ENCODE measurements around the gene TMEM132E.

The TMEM132E gene

DNA sequence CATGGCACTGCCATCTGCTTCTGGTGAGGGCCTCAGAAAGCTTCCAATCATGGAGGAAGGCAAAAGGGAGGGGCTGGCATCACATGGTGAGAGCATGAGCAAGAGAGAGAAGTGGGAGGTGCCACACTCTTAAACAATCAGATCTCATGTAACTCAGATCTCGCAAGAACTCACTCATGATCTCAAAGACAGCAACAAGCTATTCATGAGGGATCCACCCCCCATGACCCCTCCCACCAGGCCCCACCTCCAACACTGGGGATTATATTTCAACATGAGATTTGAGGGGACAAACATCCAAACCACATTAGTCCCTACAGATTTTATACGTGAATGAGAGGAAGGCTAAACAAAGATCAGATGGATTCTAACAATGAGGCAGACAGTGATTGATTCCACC, 8.9 kb upstream of the TMEM132E start:
- no peak for DNase-seq

DNA sequence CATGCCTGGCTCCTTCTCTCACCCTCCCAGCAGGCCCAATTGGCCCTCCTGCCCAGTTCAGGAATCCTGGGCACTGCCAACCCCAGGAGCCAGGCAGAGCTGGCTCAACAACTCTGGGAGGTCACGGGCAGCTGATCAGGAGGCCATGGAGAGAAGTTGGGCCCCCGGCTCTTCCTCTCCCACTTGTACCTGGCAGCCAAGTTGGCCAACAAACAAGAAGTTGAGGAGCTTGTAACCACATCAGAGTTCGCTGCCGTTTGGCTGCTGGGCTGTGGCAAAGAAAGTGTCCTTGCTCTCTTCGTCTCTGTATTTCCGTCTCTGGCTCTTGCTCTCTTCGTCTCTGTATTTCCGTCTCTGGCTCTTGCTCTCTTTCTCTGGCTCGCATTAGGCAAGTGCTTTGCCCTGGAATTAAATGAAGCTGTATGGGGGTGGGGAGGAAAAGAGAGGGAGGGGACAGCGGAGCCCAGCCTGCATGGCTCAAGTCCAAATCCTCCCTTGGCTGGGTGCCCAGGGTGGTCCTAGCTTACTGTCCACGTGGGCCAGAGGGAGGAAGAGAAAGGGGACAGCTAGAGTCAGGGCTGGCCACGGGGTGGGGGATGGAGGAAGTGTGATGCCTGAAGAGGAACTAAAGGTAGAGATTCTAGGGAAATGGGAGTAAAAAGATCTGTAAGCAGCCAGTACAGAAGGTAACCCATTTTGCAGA, 7.8 kb upstream of the TMEM132E start:
- DNase-seq, result no peak

DNA sequence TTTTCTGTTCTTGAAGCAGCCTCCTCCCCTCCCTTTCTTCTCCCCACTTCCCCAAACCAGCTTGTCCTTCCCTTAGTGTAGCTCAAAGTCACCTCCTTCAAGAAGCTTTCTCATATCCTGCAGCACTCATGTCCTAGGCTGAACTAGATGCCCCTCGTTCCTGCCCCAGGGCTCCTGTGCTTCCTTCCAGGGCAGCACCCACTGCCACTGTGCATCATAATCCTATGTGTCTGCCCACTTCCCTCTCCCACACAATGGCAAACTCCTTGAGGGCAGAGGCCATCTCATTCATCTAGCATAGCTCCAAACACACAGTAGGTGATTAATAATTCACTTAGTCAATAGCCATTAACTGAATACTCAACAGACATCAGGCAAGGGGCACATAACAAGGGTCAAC, 6.9 kb upstream of the TMEM132E start:
- DNase-seq, result no peak

DNA sequence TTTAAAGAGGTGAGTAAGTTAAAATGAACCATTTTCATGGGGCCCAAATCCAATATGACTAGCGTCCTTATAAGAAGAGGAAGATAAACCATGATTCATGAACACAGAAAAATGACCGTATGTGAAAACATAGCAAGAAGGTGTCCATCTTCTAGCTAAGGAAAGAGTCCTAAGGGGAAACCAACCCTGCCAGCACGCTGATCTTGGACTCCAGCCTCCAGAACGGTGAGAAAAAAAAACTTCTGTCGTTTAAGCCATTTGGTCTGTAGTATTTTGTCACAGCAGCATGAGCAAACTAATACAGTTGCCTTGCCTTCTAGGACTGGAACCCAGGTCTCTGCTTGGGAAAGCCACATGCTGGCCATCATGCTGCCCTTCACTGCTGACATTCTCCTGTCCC, 4.2 kb upstream of the TMEM132E start:
- DNase-seq, result no peak

DNA sequence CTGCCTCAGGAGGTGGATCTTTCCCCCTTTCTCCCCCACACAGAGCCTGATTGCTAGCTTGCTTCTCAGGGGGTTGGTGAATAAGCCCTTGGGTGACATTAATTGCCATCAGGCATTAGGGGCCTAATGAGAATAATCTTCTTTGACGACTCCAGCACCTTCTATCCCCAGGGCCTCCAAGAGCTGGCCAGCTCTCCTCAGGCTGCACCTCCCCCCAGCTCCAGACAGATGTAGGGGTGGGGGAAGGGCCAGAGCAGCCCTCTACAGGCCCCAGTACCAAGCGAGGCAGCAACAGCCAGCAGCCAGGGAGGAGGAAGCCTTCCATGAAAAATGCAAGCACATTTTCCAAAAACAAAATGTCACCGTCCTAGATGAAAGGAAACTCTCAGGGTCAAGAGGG, 1.4 kb upstream of the TMEM132E start:
- no peak for DNase-seq

DNA sequence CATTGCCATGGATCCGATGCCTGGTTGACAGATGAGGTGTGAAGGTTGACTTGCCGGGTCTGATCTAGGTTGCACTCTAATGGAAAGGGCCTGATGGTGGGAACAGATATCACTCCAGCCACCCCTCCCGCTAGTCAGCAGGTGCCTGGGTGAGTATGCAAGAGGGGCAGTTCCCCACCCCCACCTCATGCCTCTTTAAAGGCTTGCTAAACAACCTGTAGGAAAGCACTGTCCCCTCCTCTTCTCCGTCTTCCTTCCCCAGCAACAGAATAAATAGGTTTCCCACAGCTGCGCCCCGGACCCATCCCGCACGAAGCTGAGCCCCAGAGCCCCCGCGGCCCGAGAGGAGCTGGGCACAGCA, 746 bp upstream of the TMEM132E start:
- DNase-seq, result no peak

DNA sequence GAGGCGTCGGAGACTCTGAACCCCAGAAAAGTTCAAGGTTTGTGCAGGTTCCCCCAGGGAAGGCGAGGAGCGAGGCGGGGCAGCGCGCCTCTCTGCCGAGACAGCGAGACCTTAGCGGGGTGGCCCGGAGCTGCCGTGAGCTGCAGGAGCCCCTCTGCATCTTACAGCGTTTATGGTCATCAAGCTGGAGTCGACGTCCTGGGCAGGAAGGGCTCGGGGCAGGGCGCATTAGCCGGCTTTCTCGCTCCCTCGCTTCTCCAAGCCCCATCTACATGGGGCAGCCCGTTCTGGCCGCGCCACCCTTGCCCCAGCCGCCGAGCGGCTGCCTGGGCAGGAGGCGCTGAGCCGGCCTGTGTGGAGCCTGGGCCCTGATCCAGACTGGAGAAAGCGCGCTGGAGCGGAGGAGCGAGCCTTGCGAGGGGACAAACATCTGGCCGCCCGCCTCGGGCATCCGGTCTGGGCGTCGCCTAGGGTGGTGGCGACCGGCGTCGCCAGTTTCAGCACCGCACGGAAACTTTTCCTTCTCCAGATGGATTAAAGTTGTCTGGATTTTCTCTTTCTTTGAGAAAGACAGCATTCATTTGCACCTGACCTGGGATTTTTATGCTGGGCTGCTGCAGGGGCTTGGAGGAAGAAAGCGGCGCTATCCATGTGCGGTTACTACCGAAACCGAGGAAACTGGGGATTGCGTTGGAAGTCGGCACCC, 750 bp downstream of the TMEM132E start:
- DNase-seq, result no peak

DNA sequence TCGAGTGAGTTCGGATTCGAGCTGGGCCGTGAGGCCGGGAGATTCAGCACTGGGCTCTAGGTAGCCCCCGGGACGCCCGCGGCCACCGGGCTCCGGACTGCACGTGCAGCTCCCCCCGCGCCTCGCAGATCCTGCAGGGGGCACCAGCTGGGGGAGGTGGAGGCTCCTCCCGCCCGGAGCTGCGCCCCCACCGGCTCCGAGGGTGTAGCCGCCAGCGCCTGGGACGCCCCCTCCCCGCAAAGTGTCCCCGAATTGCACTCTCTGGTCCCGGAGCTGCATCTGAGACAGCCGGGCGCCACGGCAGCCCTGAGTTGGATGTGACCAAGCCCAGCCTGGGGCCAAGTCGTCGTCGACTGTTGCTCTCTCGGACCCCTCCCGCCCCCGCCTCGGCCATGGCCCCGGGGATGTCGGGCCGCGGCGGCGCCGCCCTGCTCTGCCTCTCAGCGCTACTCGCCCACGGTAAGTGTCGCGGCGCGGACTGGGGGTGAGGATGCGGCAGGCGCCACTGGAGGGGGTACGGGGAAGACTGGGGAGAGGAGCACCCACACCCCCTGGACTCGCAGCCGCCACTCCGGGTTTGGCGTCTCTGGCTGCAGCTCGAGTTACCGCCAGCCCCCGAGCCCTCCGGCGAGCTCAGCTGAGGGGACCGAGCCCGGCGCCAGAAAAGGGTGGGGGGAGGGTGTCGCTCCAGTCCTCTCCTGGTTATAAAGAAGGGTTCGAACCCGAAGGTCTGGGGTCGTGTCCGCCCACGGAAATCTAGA, 1.5 kb downstream of the TMEM132E start:
- no peak for DNase-seq

DNA sequence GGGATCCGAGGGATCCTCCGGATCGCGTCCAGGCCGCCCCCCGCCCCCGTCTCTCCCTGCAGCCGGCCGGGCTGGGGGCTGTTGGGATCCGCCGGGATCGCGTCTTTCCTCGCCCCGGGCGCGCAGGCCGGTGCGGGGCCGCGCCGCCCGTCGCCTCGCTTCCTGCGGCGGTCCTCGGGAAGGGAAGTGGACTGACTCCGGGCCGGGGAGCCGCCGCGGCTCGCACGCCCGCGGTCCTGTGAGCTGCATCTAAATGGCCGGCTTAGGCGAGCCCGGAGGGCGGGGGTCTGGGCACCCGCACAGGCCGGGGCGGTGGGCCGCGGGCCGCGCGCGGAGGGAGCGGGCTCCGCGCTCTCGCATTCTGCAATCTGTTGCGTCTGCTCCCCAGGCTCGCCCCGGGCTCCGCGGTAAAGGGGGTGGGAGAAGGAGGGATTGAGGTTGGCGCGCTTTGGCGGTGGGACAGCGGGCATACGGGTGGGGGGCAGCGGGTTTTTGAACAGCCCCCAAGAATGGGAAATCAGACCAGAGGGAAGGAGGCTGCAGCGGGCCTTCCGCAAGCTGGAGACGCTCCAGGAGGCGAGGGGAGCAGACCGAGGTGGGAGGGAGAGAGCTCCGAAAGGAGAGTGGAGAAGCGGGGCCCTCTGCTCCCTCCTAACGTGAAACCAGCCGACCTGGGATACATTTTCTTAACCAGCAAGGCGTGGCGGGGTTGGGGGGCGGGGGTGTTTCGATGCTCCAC, 2.2 kb downstream of the TMEM132E start:
- DNase-seq, result no peak

DNA sequence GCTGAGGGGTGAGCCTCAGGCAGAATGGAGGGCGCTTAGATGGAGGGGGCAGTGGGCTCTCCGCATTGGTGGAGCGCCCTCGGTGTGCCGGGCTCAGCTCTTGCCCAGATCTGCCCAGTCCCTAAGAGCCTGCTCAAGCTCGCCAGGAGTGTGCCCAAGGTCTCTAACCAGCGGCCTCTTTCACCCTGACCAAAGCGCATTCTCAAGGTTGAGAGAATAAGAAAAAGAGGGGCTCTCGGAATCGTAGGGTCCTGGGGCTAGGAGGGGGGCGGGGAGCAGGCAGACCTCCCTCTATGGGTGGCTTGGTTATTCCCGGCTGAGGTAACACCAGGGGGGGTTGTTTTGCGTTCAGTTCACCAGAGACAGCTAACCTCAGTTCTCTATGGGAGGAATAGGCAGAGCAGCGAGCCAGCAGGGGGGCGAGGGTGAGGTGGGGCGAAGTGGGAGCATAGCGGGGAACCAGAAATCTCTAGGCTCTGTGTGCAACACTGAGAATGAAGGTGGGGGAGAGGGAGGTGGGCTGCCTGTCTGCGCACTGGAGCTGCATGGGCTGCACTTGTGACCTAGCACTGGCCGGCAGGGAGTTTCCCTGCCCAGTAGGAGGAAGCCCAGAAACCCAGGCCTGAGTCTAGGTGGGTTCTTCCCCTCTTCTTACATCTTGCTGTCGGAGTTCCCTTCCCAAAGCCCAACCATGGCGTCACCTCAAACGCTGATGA, 3.0 kb downstream of the TMEM132E start:
- DNase-seq, result no peak

DNA sequence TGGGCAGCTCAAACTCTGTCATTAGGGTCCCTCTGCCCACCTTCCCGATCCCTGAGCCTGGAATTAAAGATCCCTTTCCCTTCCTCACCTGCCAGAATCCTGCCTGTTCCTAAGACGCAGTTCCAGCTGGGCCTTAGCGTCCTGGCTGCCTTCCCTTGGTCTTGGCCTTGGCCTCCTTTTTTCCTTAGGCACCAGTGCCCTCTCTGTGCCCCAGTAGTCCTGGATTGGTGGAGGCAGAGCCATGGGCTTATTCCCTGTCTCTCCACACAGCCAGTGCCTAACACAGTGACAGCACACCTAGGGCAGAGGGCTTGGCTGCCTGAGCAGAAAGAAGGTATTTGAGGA, 3.5 kb downstream of the TMEM132E start:
- DNase-seq, result no peak

DNA sequence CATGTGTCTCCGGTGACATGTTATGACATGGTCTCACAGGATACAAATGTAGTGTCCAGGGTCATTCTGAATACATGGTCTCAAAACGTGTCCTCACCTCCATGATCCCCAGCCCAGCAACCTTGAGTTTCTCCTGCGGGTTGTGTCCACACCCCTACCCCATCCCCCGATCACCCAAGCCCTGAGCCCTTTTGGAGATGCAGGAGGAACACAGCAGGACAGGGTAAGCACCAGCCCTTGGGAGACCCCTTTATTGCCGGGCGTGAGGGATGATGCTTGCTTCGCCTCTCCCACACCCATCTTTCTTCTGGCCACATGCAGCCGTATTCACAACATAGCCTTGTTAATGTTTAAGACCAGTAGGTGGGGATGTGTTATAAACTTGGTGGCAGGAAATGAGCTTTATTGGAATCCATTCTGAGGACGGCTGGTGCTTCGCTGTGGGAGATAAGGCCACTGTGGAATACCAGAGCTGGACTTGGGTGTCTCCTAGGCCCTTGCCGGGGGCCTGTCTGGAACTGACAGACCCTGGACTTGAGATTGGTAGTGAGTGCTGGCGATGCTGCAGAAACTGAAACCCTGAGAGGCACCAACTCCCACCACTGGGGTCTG, 5.5 kb downstream of the TMEM132E start:
- no peak for DNase-seq

DNA sequence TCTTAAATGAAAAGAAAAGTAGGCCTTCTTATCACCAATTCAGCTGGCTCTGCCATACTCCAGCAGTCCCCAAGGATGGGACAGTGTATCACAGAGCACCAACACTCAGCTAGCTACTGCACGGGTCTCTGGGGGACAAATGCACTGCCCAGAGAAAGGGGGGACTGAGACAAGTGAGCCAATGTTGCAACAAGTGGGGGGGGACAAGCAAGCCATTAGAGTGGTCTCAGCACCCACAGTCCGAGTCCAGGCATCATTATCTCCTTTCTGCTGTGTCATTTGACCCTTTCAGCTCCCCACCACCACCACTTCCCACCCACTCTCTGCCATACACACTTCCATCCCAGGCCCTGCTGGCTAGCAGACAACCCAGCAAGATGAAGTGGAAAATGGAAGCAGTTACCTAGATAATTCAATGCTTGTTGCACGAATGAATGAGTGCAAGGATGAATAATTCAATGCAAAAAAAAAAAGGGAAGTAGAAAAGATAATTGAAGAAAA, 7.0 kb downstream of the TMEM132E start:
- no peak for DNase-seq

DNA sequence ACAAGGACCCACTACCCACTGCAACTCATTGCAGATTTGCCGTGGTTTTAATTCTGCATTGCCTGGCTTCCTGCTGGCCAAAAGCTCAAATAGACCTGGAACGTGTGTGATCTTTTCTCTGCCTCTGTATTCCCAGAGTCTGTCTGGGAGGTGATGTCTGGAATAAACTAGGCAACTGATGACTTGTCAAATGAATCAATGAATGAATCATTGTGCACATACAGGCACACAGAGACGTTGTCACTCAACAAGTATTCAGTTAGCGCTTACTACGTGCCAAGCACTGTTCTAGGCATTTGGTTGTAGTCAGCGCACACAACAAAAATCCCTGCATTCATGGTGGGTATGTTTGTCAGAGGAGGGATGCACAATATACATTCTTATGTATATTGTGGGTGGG, 8.9 kb downstream of the TMEM132E start:
- DNase-seq, result no peak

DNA sequence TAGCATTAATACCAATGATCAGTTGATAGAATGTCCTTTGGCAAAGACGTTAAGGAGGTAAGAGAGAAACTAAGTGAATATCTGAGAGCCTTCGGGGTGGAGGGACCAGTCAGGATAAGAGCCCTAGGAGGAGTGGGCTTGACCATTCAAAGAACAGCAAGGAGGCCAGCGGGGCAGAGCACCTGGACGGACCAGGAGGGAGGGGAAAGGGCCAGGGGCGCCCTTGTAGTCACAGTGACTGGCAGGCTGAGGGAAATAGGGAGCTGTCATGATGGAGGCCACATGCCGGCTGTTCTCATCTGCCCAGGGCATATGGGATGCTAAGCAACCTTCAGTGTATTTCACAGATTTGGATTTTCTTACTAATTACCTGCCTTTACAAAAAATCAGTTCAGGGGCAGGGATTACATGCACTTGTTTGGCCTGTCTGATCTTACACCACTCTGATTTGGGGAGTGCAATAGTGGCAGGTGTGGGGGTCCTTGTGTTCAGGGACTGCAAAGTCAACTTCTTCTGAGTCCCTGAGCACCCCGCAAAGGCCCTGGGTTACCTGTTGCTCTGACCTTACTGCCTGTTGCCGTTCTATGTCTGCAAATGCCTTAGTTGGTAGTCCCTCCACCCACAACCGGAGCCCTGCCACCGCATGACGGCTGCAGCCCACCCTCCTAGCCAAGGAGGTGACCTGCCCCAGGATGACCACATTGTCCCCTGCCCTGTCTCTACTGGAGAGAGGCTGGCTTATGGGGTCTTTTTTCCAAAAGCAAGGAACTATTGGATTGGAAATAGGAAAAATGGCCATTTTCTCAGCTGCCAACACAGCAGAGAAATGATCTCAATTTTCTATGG, 10.0 kb downstream of the TMEM132E start:
- DNase-seq, result no peak

DNA sequence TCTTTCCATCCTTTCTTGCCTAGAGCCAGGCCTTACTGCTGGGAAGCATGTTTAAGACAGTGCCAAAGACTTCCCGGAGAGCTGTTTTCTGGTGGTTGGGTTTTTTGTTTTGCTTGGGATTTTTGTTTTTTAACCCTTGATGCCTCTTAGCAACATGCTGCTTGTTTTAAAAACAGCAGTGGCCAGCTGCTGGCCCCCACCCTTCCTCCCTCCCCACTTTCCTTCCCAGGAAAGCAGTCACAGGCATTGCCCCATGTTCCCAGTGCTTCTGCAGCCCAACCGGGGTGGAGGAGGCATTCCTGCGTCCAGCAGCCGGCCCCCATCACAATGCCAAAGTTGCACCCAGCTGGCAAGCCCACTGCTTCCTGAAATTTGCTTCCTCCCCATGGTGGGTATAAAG, 12.6 kb downstream of the TMEM132E start:
- DNase-seq, result no peak

DNA sequence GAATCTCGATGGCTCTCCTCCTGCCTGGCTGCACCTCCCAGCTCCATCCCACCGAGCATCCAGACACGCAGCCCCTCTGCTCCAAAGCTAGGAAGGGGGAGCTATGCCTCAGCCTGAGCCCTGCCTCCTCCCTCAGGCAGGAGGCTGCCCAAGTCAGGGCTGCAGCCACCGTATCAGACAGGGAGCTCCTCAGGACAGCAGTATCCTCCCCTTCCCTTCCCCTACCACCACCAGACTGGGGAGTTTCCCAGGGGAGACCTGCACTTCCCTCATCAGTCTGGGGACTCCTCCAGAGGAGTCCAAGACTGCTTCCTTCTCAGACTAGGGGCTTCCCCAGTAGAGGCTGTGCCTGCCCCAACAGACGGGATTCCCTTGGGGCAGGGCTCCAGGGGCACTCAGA, 17.5 kb downstream of the TMEM132E start:
- no peak for DNase-seq

DNA sequence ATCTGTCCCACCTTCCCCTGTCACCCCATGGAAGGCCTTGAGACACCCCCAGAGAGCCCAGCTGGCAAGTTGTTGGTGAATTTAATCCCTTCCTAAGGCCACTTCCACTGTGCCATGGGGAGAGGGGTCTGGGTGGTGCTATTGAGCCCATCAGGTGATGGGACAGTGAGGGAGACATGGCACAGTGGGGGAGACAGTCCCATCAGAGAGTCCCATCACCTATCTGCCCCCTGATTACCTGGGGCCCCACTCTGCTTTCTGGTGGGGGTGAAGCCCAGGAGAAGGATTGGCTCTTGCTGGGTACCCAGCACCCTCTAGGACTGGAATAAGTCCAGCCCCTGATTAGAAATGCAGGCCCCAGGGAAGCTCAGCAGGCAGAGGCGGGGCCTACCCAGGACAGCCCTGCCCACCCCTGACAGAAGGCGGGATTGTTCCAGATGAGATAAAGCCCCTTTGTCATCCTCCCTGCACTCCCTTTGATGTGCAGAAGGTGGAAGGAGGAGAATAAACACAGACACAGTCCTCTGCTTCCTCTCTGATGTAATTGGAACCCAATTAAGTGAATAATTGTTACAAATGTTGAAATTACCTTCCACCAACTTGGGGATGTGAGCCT, 18.9 kb downstream of the TMEM132E start:
- DNase-seq, result no peak

DNA sequence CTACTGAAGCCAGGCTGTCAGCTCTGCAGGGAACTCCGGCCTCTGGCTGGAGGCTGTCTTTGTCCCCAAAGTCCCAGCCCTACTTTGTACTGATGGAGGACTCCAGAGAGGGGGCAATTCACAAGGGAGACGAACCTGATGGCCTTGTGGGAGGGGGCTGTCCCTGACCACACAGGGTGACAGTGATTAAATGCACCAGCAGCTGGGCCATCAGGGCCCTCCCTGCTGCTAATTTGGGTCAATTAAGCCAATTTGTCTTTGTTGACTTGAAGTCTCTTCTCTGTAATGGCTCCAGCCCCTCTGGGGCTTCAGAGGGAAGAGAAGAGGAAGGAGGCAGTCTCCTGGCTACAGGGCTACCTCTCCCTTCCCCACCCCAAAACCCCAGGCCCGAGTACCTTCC, 22.0 kb downstream of the TMEM132E start:
- DNase-seq, result no peak

DNA sequence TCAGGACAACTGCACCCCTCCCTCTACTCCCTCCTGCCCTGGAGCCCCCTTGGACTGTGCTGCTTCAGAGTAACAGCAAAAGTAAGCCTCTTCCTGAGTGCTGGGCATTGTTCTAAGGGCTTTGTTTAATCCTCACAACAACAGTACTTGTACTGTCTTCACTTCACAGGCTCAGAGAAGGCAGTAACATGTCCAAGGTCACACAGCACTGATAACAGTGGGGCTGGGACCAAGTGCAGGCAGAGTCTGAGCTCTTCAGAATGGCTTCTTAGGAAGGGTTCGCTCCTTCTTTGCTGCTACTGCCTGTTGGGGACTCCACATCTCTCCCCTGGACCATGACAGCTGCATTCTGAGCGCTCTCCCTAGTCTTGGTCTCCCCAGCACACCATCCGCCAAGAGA, 24.6 kb downstream of the TMEM132E start:
- DNase-seq, result no peak

DNA sequence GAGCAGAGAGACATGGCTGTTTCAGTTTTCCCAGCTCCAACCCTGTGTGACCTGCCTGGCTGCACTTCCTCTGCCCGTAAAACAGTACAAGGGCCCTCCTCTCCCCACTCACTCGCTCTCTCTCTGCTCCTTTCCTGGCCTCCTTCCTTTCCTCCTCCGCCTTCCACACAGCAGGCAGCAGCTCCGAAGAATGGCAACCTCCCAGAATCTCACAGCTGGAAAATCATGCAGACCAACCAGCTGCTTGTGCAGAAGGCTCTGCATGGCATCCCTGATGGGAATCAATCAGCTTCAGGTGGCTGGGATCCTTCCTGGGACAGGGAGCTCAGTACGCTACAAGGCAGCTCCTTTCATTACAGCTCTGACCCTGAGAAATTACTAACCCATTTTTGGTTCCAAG, 27.4 kb downstream of the TMEM132E start:
- no peak for DNase-seq

Measured in NCI-H187 (cell line).